Tibial nerve (tissue), 4 donors: ENCODE results near the gene GRB7. TPM values are rescaled to one million over a fixed set of nuclear protein-coding genes. Genes with fewer than 3 reads are reported as not detected.

Source experiments
- DNase-seq, 2 donors: peaks; one replicate each; pipeline ENCODE4 v3.0.0-alpha.2; 2019; ENCODE audit warnings: low spot score in 2 of 2
- H3K27ac ChIP-seq, 4 donors: fragments of 200-600 bp; sonication (generic) in 3 of 4; one replicate each; pipeline ENCODE4 v1.5.1; 2017 to 2019; ENCODE audit warnings: mild to moderate bottlenecking in 1 of 4
- H3K27me3 ChIP-seq, 2 donors: fragments of 200-600 bp; sonication (generic) in 1 of 2; one replicate each; pipeline versions ENCODE4 v1.5.1 to v1.6.0; 2017 to 2019
- H3K36me3 ChIP-seq, 3 donors: fragments of 200-600 bp; sonication (generic); one replicate each; pipeline ENCODE4 v1.5.1; 2018 to 2019
- H3K4me1 ChIP-seq, 4 donors: fragments of 200-600 bp; sonication (generic) in 3 of 4; one replicate each; pipeline ENCODE4 v1.5.1; 2017 to 2019
- H3K4me3 ChIP-seq, 4 donors: fragments of 200-600 bp; sonication (generic) in 3 of 4; one replicate each; pipeline ENCODE4 v1.5.1; 2017 to 2019; ENCODE audit warnings: mild to moderate bottlenecking in 1 of 4, moderate library complexity in 1 of 4
- H3K9me3 ChIP-seq, 4 donors: fragments of 200-600 bp; sonication (generic) in 3 of 4; one replicate each; pipeline ENCODE4 v1.5.1; 2017 to 2019
- CTCF ChIP-seq, 5 experiments: fragments of 200-600 bp in 3 of 5; fragments of 450-650 bp in 2 of 5; sonication (generic) in 3 of 5; IDR thresholded peaks; one replicate each; pipeline ENCODE4 v1.5.1; 2016 to 2019; ENCODE audit warnings: antibody characterized with exemption in 5 of 5, mild to moderate bottlenecking in 3 of 5, moderate library complexity in 2 of 5
- EP300 ChIP-seq, 2 donors: sonication (generic); formaldehyde crosslinking; IDR thresholded peaks; one replicate each; pipeline ENCODE4 v1.6.1; 2017; ENCODE audit warnings: antibody characterized with exemption in 2 of 2, mild to moderate bottlenecking in 1 of 2
- POLR2A ChIP-seq, 2 donors: fragments of 450-650 bp; IDR thresholded peaks; one replicate each; pipeline ENCODE4 v1.6.1; 2017; ENCODE audit warnings: antibody characterized with exemption in 2 of 2, mild to moderate bottlenecking in 2 of 2, moderate library complexity in 2 of 2
- WGBS, 2 donors: methylation state at CpG; one replicate each; pipeline ENCODE4 v1.1.5; 2018; 5-methylcytosine and 5-hydroxymethylcytosine counted together
- total RNA-seq, 4 donors: library from RNA; depleted of rRNA; stranded (reverse); fragments of >200 nt; gene quantifications; one replicate each; pipeline ENCODE4 v1.1.0, GENCODE V29; 2016

Gene GRB7
- total RNA-seq, 4 donors from 2014 or later = 0.21 to 0.39 (median 0.30) TPM; not detected in 1

- TF ChIP-seq CTCF (IDR thresholded peaks at IDR 0.05) (no peak), EP300 (IDR thresholded peaks at IDR 0.05) (no peak), POLR2A (IDR thresholded peaks at IDR 0.05) (no peak)
- Histone ChIP-seq H3K27me3 (peaks cover 0 to 83% of the 10 kb centered on the region in 2 donors), H3K36me3 (no peaks in the 10 kb centered on the region), H3K4me3 (peak overlapping the region in 2 of 4 donors; percentile 24 to 31), H3K4me1 (peaks cover 0 to 31% (median 15%) of the 10 kb centered on the region in 4 donors), H3K27ac (peak overlapping the region in 1 of 4 donors; percentile 31), H3K9me3 (no peaks in the 10 kb centered on the region)
- DNase-seq = no peak
- 16 to 37% methylated on average over 9 of the region's 9 CpGs for WGBS, 2 donors
Measured at GRCh38 chr17:39739885-39740356, 2.2 kb downstream of the GRB7 start.

DNA sequence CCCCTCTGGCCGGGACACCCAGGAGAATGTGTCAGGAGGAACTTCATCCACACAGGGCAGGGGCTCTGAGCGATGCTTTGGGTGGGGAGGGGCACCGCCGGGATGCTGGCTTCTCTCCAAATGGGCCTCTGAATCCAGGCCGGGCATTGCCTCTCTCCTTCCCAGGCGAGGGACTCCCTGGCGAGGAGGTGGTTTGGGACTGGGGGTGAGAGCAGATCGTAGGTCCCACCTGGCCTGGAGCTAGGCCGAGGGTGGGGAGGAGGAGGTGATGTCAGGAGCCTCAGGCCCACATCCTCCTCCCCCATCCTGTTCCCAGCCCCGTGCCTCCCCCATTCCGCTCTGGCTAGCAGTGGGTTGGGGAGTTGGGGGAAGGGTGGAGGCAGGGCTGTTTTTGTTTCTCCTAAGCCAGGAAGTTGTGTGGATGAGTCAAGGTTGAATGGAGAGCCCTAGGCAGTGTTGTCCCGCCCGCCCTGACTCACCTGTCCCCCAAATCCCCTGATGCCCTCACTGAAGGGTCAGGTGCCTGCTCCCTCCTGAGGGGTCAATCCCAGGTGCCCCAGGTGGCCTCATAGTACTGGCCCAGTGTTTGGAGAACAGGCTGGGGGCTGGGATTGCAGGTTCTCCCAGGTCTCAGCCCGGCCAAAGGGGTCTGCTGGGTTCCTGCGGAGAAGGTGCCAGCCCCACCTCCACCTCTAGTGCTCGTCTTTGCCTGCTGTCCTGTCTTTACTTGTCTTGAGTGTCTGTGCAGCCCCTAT, 2.8 kb downstream of the GRB7 start:
- peaks cover 0 to 86% of the 10 kb centered on the region in 2 donors for H3K27me3 ChIP-seq
- H3K27ac ChIP-seq = no peak overlapping the region
- H3K36me3 ChIP-seq = no peaks in the 10 kb centered on the region
- peaks cover 0 to 31% (median 15%) of the 10 kb centered on the region in 4 donors for H3K4me1 ChIP-seq
- TF ChIP-seq EP300 (IDR thresholded peaks at IDR 0.05) (no peak), CTCF (IDR thresholded peaks at IDR 0.05) (no peak), POLR2A (IDR thresholded peaks at IDR 0.05) (no peak)
- no peak for DNase-seq
- H3K4me3 ChIP-seq = no peak overlapping the region
- no peaks in the 10 kb centered on the region for H3K9me3 ChIP-seq
- WGBS, 2 donors = 32 to 38% methylated on average over 13 to 16 of the region's 16 CpGs

DNA sequence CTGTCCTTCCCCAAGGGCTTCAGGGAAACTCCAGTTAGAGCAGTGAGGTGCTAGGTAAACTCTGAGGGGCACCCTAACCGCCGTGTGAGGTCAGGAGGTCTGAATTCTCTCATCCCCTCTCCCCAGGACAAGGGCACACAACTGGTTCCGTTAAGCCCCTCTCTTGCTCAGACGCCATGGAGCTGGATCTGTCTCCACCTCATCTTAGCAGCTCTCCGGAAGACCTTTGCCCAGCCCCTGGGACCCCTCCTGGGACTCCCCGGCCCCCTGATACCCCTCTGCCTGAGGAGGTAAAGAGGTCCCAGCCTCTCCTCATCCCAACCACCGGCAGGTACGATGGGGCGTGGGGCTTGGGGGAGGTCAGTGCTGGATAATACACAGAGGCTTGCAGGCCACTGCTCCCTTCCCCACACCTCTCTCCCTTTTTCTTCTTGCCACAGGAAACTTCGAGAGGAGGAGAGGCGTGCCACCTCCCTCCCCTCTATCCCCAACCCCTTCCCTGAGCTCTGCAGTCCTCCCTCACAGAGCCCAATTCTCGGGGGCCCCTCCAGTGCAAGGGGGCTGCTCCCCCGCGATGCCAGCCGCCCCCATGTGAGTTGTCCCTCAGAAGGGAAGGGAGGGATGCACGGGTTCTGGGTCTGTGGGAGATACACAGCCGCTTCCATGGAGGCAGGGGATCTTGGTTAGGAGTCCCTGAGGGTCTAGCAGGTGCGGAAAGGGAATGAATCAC, 4.6 kb downstream of the GRB7 start:
- 73 to 80% methylated on average over 18 of the region's 18 CpGs for WGBS, 2 donors
- no peaks in the 10 kb centered on the region for H3K9me3 ChIP-seq
- H3K27me3 ChIP-seq = peaks cover 0 to 77% of the 10 kb centered on the region in 2 donors
- DNase-seq = no peak
- TF ChIP-seq EP300 (IDR thresholded peaks at IDR 0.05) = no peak
- H3K27ac ChIP-seq = no peak overlapping the region
- no peaks in the 10 kb centered on the region for H3K36me3 ChIP-seq
- H3K4me3 ChIP-seq = no peak overlapping the region
- peaks cover 0 to 31% (median 15%) of the 10 kb centered on the region in 4 donors for H3K4me1 ChIP-seq

- Histone ChIP-seq H3K9me3 (no peaks in the 10 kb centered on the region), H3K36me3 (no peaks in the 10 kb centered on the region), H3K4me3 (no peak overlapping the region), H3K27ac (no peak overlapping the region), H3K27me3 (peaks cover 0 to 71% of the 10 kb centered on the region in 2 donors), H3K4me1 (peaks cover 0 to 26% (median 15%) of the 10 kb centered on the region in 4 donors)
- 83 to 92% methylated on average over 10 to 12 of the region's 21 CpGs for WGBS, 2 donors
- TF ChIP-seq CTCF (IDR thresholded peaks at IDR 0.05) (no peak), POLR2A (IDR thresholded peaks at IDR 0.05) (no peak), EP300 (IDR thresholded peaks at IDR 0.05) (no peak)
- no peak for DNase-seq
Measured at GRCh38 chr17:39742856-39743436, 5.2 kb downstream of the GRB7 start.

- no peak overlapping the region for H3K4me3 ChIP-seq
- WGBS, 2 donors = 87 to 90% methylated on average over 16 of the region's 16 CpGs
- TF ChIP-seq POLR2A (IDR thresholded peaks at IDR 0.05) (no peak), EP300 (IDR thresholded peaks at IDR 0.05) (no peak), CTCF (IDR thresholded peaks at IDR 0.05) (no peak)
- peaks cover 0 to 58% of the 10 kb centered on the region in 2 donors for H3K27me3 ChIP-seq
- peaks cover 0 to 13% (median 8%) of the 10 kb centered on the region in 4 donors for H3K4me1 ChIP-seq
- H3K27ac ChIP-seq = no peak overlapping the region
- H3K36me3 ChIP-seq = no peaks in the 10 kb centered on the region
- DNase-seq = no peak
- no peaks in the 10 kb centered on the region for H3K9me3 ChIP-seq
Measured at GRCh38 chr17:39744075-39744835, 6.5 kb downstream of the GRB7 start.
